ENCODE measurements around the gene NME2.

GRCh38 chr17:51170736-51171135 is 4.5 kb downstream of the NME2 start:
- TF ChIP-seq EZH2phosphoT487 (IDR thresholded peaks at IDR 0.05; ENCODE audit: low read length) = no peak
- TF ChIP-seq, protein P1, sequence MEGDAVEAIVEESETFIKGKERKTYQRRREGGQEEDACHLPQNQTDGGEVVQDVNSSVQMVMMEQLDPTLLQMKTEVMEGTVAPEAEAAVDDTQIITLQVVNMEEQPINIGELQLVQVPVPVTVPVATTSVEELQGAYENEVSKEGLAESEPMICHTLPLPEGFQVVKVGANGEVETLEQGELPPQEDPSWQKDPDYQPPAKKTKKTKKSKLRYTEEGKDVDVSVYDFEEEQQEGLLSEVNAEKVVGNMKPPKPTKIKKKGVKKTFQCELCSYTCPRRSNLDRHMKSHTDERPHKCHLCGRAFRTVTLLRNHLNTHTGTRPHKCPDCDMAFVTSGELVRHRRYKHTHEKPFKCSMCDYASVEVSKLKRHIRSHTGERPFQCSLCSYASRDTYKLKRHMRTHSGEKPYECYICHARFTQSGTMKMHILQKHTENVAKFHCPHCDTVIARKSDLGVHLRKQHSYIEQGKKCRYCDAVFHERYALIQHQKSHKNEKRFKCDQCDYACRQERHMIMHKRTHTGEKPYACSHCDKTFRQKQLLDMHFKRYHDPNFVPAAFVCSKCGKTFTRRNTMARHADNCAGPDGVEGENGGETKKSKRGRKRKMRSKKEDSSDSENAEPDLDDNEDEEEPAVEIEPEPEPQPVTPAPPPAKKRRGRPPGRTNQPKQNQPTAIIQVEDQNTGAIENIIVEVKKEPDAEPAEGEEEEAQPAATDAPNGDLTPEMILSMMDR (IDR thresholded peaks at IDR 0.05; ENCODE audit: low read length) = no peak

Data from MM.1S (cell line).